Suppressor macrophage (primary cell): ENCODE measurements around the gene UBR7.
"Not testable (repeated sequence)": the region's sequence is repeated elsewhere in the genome, so short reads cannot be mapped to it uniquely, and the experiment has no call there.

Experiments
- DNase-seq, 4 experiments: peaks; one replicate each; pipeline ENCODE4 v3.0.0-alpha.2; 2020 to 2022

The UBR7 gene

DNA sequence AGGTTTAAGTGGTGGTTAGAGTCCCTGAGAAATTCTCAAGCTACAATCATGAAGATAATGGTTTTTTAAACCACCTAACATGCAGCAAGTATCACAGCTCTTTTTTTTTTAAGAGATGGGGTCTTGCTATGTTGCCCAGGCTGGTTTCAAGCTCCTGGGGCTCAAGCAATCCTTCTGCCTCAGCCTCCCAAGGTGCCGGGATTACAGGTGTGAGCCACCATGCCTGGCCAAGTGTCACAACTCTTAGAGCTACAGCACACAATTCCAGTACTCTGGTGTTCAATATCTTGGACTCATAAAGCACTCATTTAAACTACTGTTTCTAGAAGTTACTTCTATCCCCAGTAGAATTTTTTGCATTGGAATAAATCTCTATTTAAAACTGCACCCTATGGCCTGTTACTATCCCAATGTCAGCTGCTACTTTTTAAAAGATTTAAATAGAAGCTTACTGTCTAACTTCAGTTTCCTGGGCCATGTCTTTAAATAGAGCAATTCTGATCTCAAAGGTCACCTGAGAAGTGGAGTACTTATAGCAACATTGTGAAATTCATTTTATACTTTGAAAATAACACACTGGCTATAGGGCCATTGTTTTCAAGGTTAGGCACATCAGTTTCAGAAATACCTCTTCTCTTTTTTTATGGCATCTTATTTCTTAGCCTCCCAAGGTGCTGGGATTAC is 11.6 kb upstream of the UBR7 start:
- peak in 1 of 4 experiments; percentile 29 for DNase-seq

DNA sequence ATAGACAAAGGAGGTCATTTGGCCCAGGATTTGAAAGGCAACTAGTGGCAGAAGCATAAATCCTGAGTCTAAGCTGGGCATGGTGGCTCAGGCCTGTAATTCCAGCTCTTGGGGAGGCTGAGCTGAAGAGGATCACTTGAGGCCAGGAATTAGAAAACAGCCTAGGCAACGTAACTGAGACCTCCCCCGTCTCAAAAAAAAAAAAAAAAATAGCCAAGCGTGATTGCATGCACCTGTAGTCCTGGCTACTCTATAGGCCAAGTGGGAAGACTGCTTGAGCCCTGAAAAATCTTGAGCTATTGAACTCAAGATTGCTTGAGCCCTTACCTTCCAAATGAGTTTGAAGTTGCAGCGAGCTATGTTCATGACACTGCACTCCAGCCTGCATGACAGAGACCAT is 8.0 kb upstream of the UBR7 start:
- no peak for DNase-seq

DNA sequence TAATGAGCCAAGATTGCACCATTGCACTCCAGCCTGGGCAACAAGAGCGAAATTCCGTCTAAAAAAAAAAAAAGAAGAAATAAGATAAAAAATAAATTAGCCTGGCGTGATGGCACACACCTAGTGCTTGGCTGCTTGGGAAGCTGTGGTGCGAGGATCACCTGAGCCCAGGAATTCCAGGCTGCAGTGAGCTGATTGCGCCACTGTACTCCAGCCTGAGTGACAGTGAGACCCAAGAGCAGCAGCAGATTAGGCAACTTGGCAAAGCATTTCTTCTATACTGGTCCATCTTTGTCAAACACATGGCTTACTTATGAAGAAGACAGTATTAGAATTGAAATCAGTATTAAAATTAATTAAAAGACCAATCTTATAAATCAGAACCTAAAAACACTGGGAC is 6.5 kb upstream of the UBR7 start:
- no peak for DNase-seq

DNA sequence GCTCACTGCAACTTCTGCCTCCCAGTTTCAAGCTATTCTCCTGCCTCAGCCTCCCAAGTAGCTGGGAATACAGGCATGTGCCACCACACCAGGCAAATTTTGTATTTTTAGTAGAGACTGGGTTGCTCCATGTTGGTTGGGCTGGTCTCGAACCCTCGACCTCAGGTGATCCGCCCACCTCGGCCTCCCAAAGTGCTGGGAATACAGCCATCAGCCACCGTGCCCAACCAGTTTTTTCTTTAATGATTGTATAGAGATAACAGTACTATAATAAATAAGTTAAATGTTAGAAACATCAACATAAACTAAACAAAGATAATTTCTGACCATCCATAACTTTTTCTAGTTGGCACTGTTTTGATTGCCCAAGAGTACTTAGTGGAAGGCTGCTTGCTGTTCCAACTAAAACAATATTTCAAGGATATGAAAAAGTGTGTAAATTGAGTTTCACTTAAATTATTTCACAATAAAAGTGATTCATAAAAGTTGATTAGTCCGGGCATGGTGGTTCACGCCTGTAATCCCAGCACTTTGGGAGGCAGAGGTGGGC is 5.8 kb upstream of the UBR7 start:
- no peak for DNase-seq

DNA sequence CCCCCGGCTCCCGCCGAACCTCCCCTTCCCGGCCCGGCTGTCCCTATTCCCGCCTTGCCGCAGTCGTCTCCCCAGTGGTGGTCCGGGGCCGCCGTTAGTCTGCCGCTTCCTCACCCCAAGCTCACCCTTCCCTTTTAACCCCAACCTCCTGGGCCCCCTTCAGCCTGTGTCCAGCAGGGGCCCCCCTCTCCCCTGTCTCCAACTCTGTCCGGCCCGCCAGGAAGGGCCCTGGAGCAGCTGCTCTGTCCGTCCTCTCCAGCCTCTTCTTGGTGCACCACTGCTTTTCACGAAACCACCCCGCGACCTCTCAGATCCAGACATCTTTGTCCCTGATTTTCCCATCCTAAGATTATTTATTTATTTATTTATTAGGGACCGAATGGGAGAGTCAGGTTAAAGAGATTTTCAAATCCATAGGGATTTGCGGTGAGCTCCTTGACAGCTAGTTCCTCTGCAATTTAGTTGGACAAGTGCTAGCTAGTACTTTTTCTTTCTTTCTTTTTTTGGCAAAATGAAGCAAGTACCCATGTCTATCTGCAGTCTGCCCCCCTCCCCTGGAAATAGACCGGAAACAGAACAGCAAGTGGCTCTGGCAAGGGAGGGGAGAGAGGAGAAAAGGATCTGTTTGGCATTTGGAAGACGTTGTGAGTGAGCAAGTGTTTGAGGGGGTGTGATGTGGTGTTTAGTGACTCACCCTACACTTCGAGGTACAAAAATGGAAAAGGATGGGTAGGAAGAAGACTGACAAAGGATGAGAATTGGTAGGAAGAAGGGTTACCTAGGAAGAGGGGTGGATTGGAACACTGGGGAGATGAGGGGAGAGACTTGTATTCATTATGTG is 632 bp downstream of the UBR7 start:
- DNase-seq: peak; percentile 69 to 76 (median 70)

GRCh38 chr14:93212432-93212831 is 5.4 kb downstream of the UBR7 start:
- DNase-seq: no peak

GRCh38 chr14:93214598-93214997 is 7.5 kb downstream of the UBR7 start:
- no peak for DNase-seq

GRCh38 chr14:93219103-93219726 is 12.2 kb downstream of the UBR7 start:
- peak; percentile 49 to 72 (median 68) for DNase-seq

DNA sequence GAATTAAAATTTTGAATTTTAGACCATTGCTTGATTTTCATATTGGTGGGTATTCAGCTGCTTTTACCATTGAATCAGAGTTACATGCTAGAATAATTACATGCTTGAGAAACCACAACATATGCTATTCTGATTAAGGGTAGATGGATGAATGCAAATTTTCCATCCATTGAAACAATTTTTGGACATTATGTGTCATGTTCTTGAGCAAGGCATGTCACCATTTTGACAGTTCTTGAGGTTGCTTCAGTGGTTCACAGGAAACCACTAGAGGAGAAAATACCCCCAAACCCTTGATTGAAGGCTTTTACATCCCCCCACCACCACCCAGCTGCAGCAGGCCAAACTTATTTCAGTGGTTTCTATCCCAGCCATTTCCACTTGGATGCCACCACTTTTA is 13.5 kb downstream of the UBR7 start:
- DNase-seq: no peak

GRCh38 chr14:93223565-93223964 is 16.5 kb downstream of the UBR7 start:
- no peak for DNase-seq

DNA sequence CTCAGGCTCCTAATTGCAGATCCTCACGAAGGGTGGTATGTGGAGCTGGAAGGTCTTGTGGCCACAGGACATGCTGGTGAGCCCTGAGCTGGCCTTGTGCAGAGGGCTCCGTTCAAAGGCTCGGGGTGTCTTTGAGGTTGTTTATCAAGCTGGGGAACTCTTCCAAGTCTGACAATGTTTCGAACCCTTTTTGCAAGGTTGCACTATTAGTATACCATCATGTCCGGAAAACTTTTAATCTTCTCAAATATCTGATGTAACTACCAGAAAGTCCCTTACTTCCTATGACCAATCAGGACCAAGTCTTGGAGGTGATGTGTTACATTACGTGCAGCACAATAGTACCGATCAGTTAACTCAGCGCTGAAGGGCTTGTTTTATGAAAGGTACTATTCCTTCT is 21.5 kb downstream of the UBR7 start:
- DNase-seq: no peak

DNA sequence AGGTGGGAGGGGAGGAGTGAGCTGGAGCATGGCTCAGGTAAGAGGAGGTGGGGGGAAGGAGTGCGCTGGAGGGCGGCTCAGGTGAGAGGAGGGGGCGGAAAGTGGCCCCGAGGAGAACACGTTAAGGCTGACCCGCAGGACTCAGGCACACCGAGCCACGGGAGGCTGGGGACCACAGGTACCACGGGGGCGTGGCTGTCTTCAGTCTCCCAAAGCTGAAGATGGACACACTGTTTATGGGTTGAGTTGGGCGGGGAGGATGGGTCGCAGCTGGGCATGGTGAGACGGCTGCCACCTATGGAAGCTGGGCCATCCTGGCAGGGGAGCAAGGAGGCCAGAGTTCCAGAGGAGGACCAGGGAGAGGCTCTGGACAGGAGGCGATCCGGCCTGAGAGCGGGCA is 23.5 kb downstream of the UBR7 start:
- no peak for DNase-seq

DNA sequence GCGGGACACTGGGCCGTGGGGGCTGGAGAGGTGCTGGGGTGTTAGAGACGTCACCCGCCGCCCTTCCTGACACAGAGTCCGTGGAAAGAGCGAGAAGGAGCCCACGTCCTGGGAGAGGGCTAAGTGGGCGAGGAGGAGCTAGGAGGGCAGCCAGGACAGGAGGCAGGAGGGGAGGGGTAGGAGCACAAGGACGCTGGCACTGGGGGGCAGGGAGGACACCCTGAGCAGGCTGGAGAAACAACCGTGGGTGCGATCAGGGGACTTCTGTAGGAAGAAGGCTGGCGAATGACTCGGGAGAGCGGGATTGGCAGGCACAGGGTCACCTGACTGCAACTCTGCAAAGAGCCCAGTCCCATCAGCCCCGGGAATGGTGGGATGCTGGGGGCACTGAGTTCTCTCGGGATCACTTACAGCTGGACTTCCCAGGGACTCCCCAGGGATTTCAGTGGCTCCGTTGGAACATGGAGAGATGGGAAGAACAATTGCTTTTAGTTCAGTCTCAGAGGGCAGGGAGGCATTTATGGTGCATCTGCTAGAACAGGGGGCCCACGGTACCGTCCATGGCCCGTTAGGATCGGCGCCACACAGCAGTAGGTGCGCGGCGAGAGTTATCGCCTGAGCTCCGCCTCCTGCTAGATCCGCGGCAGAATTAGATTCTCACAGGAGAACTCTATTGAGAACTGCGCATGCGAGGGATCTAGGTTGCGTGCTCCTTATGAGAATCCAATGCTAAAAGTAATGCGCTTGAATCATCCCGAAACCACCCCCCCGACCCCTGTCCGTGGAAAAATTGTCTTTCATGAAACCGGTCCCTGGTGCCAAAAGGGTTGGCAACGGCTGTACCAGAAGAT is 24.3 kb downstream of the UBR7 start:
- DNase-seq: peak in 2 of 4 experiments; percentile 24 to 40

DNA sequence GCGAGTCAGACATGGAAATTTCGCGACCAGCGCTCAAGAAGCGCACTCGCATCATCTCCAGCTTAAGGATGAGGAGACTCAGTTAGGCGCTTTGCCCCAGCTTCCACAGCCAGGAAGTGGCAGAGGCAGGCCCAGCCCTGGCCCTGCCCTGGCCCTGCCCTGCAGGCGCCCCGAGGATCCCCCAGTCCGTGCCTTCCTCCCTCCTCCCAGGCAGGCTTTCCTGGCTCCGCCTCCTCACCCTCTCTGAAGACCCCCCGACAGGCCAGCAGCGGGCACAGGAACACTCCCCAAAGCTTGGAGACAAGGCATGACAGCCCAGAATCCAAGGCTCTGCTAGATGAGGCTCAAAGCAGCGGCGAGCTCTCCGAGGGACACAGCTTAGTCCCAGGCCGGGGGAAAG is 25.1 kb downstream of the UBR7 start:
- no peak for DNase-seq

DNA sequence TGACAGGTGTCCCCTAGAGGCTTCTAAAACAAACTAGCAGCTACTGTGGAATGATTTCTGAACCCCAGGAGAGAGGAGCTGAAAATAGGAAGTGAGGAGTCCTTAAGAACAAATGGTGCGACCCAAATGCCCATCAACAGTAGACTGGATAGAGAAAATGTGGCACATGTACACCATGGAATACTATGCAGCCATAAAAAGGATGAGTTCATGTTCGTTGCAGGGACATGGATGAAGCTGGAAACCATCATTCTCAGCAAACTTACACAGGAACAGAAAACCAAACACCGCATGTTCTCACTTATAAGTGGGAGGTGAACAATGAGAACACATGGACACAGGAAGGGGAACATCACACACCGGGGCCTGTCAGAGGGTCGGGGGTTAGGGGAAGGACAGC is 26.0 kb downstream of the UBR7 start:
- not testable (repeated sequence) for DNase-seq

DNA sequence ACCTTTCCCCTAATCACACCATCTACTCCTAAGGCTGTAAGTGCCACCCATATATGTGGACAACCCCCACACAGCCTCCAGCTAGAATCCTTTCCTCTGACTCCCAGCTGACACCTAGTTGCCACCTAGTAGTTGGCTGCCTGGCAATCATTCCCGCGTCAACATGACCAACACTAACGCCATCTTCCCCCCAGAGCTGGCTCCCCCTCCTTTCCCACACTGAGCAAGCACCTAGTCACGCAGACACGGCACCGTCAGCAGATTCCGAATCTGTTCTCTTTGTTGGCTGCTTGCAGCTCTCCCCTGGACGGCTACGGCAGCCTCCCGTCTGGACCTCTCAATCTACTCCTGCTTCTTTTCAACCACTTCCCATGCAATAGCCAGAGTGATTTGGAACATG is 27.7 kb downstream of the UBR7 start:
- no peak for DNase-seq

DNA sequence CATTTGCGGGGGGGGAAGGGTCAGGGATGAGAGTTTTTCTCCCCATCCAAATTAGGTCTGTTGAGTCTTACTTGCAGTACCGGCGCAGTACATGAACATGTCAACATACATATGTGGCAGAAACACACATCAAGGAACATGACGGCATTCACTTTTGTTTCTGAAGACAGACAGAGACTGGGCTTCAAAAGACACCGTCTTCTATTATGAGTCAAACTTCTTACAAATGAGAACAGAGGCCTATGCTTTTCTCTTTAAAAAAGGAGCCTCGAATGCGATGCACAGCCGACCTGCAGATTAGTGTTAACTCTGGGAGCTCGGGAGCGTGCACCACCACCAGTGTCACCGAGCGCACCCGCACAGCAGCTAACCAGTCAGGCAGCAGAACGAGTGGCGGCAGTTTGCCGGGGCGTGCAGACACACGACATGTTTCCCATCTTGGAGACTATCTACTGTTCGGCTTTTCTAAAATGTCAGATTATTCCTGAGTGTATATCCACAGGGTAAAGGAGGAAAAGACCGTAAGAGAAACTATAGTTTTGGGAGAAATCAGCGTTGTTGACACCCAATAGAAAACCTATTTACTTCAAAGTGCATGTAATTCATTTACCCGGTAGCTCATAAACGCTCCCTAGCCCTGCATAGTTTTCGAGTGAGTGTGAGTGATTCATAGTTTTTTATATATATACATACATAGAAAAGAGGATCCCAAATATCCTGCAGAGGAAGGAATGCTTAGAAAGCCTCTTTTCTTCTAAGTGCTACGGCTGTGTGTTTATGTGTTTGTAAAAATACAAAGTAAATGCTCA is 33.0 kb downstream of the UBR7 start:
- no peak for DNase-seq

DNA sequence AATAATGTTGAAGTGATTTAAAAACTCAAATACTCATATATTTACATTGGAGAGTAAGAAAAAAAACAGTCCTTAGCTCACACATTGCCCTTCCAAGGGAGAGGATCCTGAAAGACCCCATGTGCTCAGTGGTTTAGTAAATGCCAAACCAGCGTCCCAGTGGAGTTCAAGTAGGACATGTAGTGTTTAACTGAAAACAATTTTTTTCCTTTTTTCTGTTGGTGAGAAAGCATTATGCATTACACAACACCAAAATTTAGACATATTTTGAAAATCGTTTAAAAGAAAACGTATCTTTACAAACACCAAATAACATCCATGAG is 33.6 kb downstream of the UBR7 start:
- no peak for DNase-seq

DNA sequence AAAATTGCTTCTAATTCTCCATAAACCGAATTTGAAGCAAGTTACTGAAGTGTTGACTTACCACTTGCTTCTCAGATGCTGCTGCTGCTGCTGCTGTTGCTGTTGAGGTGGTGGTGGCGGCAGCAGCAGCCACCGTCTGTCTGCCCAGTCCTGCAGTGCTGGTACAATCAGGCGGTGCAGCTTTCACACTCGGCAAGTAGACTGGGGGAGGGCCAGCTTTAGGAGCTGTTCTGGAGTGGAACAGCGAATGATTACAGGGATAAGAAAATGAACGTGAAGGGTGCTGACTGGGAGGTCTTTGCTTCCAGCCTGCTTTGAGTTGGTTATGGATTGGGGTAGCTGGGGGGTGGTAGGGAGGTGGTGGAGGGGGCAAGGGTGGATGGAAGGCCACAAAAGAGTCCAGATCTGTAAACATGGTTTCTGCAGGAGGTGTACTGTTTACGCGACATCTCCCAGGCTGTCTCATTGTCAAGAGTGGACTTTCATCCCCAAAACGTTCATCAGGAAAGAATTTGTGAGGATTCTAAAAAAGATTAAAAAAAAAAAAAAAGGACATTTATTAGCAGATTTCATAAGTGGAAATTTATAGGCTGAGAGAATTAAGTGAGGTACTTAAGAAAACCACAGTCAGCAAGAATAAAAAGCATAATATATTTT is 38.8 kb downstream of the UBR7 start:
- DNase-seq: no peak

GRCh38 chr14:93246534-93246933 is 39.5 kb downstream of the UBR7 start:
- DNase-seq: no peak
